C4-2B (cell line): Measurements from ENCODE around the gene MAPK14.
"Not testable (repeated sequence)": the region's sequence is repeated elsewhere in the genome, so short reads cannot be mapped to it uniquely, and the experiment has no call there.

Source experiments
- H3K27ac ChIP-seq: fragments of 450-650 bp; 2 replicates; pipeline ENCODE4 v1.5.1; 2017
- CTCF ChIP-seq: fragments of 450-650 bp; conservative IDR thresholded peaks from 2 replicates; pipeline ENCODE4 v1.5.1; 2017; ENCODE audit warnings: mild to moderate bottlenecking
- ZFX ChIP-seq: fragments of 450-650 bp; IDR thresholded peaks from 2 replicates; pipeline ENCODE4 v1.6.1; 2017

The MAPK14 gene

GRCh38 chr6:36076178-36077063 lies 48.8 kb downstream of the MAPK14 start:
- no peak for TF ChIP-seq CTCF
- no peak for TF ChIP-seq ZFX
- no peak overlapping the region for H3K27ac ChIP-seq

GRCh38 chr6:36078159-36078558 lies 50.6 kb downstream of the MAPK14 start:
- no peak overlapping the region for H3K27ac ChIP-seq
- no peak for TF ChIP-seq ZFX
- no peak for TF ChIP-seq CTCF

GRCh38 chr6:36079601-36080000 lies 52.0 kb downstream of the MAPK14 start:
- H3K27ac ChIP-seq, result no peak overlapping the region
- TF ChIP-seq CTCF (no peak), ZFX (no peak)

- H3K27ac ChIP-seq, result no peak overlapping the region
- TF ChIP-seq CTCF (no peak), ZFX (no peak)
Measured at GRCh38 chr6:36082318-36082717, 54.7 kb downstream of the MAPK14 start.

- TF ChIP-seq CTCF, result no peak
- TF ChIP-seq ZFX, result no peak
- no peak overlapping the region for H3K27ac ChIP-seq
Measured at GRCh38 chr6:36083446-36083845, 55.8 kb downstream of the MAPK14 start.

- H3K27ac ChIP-seq, result not testable (repeated sequence)
Measured at GRCh38 chr6:36088204-36088603, 60.6 kb downstream of the MAPK14 start.

GRCh38 chr6:36089048-36089447 lies 61.4 kb downstream of the MAPK14 start:
- no peak overlapping the region for H3K27ac ChIP-seq
- TF ChIP-seq CTCF (no peak), ZFX (no peak)

- H3K27ac ChIP-seq, result no peak overlapping the region
- TF ChIP-seq CTCF, result no peak
- TF ChIP-seq ZFX, result no peak
Measured at GRCh38 chr6:36094238-36094637, 66.6 kb downstream of the MAPK14 start.
